GM19467 (cell line): ENCODE results near the gene HSPB8.

Source experiments
- ATAC-seq: cut with Tn5 transposase; IDR thresholded peaks from one replicate; pipeline ENCODE4 v1.9.1; 2021; ENCODE audit warnings: mild to moderate bottlenecking, moderate library complexity; ENCODE audit not compliant: unreplicated experiment

Gene HSPB8

GRCh38 chr12:119178544-119179334 lies at the start of gene HSPB8:
TSS of gene HSPB8 (plus strand) at chr12:119178931. CDS start at chr12:119179313, 382 bp downstream.
- ATAC-seq = no peak

- no peak for ATAC-seq
Observed at GRCh38 chr12:119129827-119130434, 48.8 kb upstream of the HSPB8 start.

GRCh38 chr12:119130523-119130922 lies 48.2 kb upstream of the HSPB8 start:
- no peak for ATAC-seq

GRCh38 chr12:119134284-119135072 lies 44.3 kb upstream of the HSPB8 start:
- no peak for ATAC-seq

- no peak for ATAC-seq
Observed at GRCh38 chr12:119136811-119137410, 41.8 kb upstream of the HSPB8 start.

GRCh38 chr12:119139448-119139847 lies 39.3 kb upstream of the HSPB8 start:
- ATAC-seq = no peak

GRCh38 chr12:119145367-119145766 lies 33.4 kb upstream of the HSPB8 start:
- ATAC-seq = no peak

GRCh38 chr12:119147847-119148448 lies 30.8 kb upstream of the HSPB8 start:
- ATAC-seq = no peak

- no peak for ATAC-seq
Observed at GRCh38 chr12:119149270-119149669, 29.5 kb upstream of the HSPB8 start.

GRCh38 chr12:119151445-119152026 lies 27.2 kb upstream of the HSPB8 start:
- no peak for ATAC-seq

GRCh38 chr12:119153477-119154434 lies 25.0 kb upstream of the HSPB8 start:
- no peak for ATAC-seq

- ATAC-seq = no peak
Observed at GRCh38 chr12:119154435-119154818, 24.3 kb upstream of the HSPB8 start.

GRCh38 chr12:119156401-119157044 lies 22.2 kb upstream of the HSPB8 start:
- ATAC-seq = no peak

GRCh38 chr12:119157528-119157927 lies 21.2 kb upstream of the HSPB8 start:
- ATAC-seq = no peak

- ATAC-seq = no peak
Observed at GRCh38 chr12:119157978-119158377, 20.8 kb upstream of the HSPB8 start.

GRCh38 chr12:119158402-119158801 lies 20.3 kb upstream of the HSPB8 start:
- ATAC-seq = no peak

- ATAC-seq = no peak
Observed at GRCh38 chr12:119159844-119160243, 18.9 kb upstream of the HSPB8 start.

GRCh38 chr12:119167902-119168301 lies 10.8 kb upstream of the HSPB8 start:
- ATAC-seq = no peak

- ATAC-seq = no peak
Observed at GRCh38 chr12:119168721-119169120, 10.0 kb upstream of the HSPB8 start.
